K562 (cell line): ENCODE measurements around the gene SH3BGR. TPM values are rescaled to one million over a fixed set of nuclear protein-coding genes. Genes with fewer than 3 reads are reported as not detected.

Experiments used
- AFF1 ChIP-seq, 2 experiments: fragments of 450-650 bp; IDR thresholded peaks; 2 replicates each; pipeline ENCODE4 v1.6.1; 2018; ENCODE audit warnings: mild to moderate bottlenecking in 2 of 2, low read depth in 1 of 2; ENCODE audit not compliant: partially characterized antibody in 2 of 2
- BRD4 ChIP-seq: fragments of 200-600 bp; sonication (generic); IDR thresholded peaks from 2 replicates; pipeline ENCODE4 v1.6.1; 2017; ENCODE audit warnings: inconsistent platforms
- CTCF ChIP-seq, 3 experiments: IDR thresholded peaks in 2 of 3; conservative IDR thresholded peaks in 1 of 3; 2 replicates each; pipeline ENCODE4 v1.5.1; 2011 to 2012; ENCODE audit warnings: low read length in 3 of 3, mild to moderate bottlenecking in 3 of 3, control low read depth in 2 of 3, improper control_type of control experiment in 1 of 3, inconsistent platforms in 1 of 3, low read depth in 1 of 3, mixed read lengths in 1 of 3, moderate library complexity in 1 of 3; ENCODE audit not compliant: insufficient read depth in 2 of 3
- GTF2E2 ChIP-seq: fragments of 200-800 bp; sonication (Bioruptor generic); IDR thresholded peaks from 2 replicates; pipeline ENCODE4 v1.6.1; 2016; ENCODE audit warnings: missing genetic modification characterization, missing compliant biosample characterization
- HCFC1 ChIP-seq: IDR thresholded peaks from 2 replicates; pipeline ENCODE4 v1.6.1; 2012; ENCODE audit warnings: low read depth, low read length, improper control_type of control experiment
- HMGN3 ChIP-seq: IDR thresholded peaks from 2 replicates; pipeline ENCODE4 v1.6.1; 2011; ENCODE audit warnings: borderline replicate concordance, low read depth, mild to moderate bottlenecking, mixed read lengths, low read length; ENCODE audit not compliant: insufficient read length; ENCODE audit errors: extremely low read depth
- ID3 ChIP-seq, 2 experiments: fragments of 250-450 bp in 1 of 2; fragments of 450-650 bp in 1 of 2; sonication (Bioruptor Pico) in 1 of 2; IDR thresholded peaks; 2 replicates each; pipeline versions ENCODE4 v1.6.1 to v1.8.0; 2016 to 2021; ENCODE audit warnings: mild to moderate bottlenecking in 2 of 2, moderate library complexity in 2 of 2, missing compliant biosample characterization in 1 of 2, missing genetic modification characterization in 1 of 2
- KDM4B ChIP-seq, 2 experiments: fragments of 450-650 bp in 1 of 2; sonication (generic) in 1 of 2; IDR thresholded peaks; 2 replicates each; pipeline ENCODE4 v1.6.1; 2016 to 2017; ENCODE audit warnings: borderline replicate concordance in 2 of 2, antibody characterized with exemption in 1 of 2, low read depth in 1 of 2, mild to moderate bottlenecking in 1 of 2
- L3MBTL2 ChIP-seq: fragments of 450-650 bp; IDR thresholded peaks from 2 replicates; pipeline ENCODE4 v1.6.1; 2016; ENCODE audit warnings: mild to moderate bottlenecking, moderate library complexity
- MBD2 ChIP-seq: sonication (generic); IDR thresholded peaks from 2 replicates; pipeline ENCODE4 v1.6.1; 2016; ENCODE audit warnings: low read depth, borderline replicate concordance
- MYNN ChIP-seq, 2 experiments: sonication (generic); formaldehyde crosslinking in 1 of 2; IDR thresholded peaks; 2 replicates each; pipeline versions ENCODE4 v1.5.0 to v1.6.1; 2016 to 2020; ENCODE audit warnings: antibody characterized with exemption in 1 of 2, missing genetic modification reagents in 1 of 2
- SIX5 ChIP-seq, 2 experiments: IDR thresholded peaks; 2 replicates each; pipeline ENCODE4 v1.6.1; 2011; ENCODE audit warnings: low read length in 2 of 2, borderline replicate concordance in 1 of 2, low read depth in 1 of 2, mild to moderate bottlenecking in 1 of 2, moderate library complexity in 1 of 2; ENCODE audit not compliant: insufficient read depth in 1 of 2
- TSHZ1 ChIP-seq: fragments of 250-450 bp; sonication (Bioruptor Pico); IDR thresholded peaks from 2 replicates; pipeline ENCODE4 v1.4.0; 2020; ENCODE audit warnings: mild to moderate bottlenecking, moderate library complexity
- ZFP1 ChIP-seq: fragments of 450-650 bp; formaldehyde crosslinking; IDR thresholded peaks from 2 replicates; pipeline ENCODE4 v1.4.0; 2020; ENCODE audit warnings: mild to moderate bottlenecking, mixed read lengths
- ZNF184 ChIP-seq: sonication (generic); formaldehyde crosslinking; IDR thresholded peaks from 2 replicates; pipeline ENCODE4 v1.5.0; 2020; ENCODE audit warnings: missing genetic modification reagents
- ZNF699 ChIP-seq: fragments of 250-450 bp; sonication (Bioruptor Pico); IDR thresholded peaks from 2 replicates; pipeline ENCODE4 v1.8.0; 2021; ENCODE audit warnings: mild to moderate bottlenecking, moderate library complexity; ENCODE audit not compliant: insufficient replicate concordance
- polyA plus RNA-seq, 8 experiments: library from polyadenylated mRNA; depleted of rRNA in 4 of 8; stranded (reverse) in 5 of 8; unstranded in 3 of 8; fragments of >200 nt; fragmentation: Nextera tagmentation in 2 of 8; fragmentation: Illumina TruSeq in 1 of 8; extraction: Ambion mirVana in 2 of 8; extraction: Trizol in 1 of 8; gene quantifications; 2 replicates each; pipeline versions ENCODE4 v1.2.1 to v1.2.3, GENCODE V29; 2011 to 2014; ENCODE audit warnings: inconsistent platforms in 1 of 8, missing spikeins in 1 of 8
- total RNA-seq, 7 experiments: library from RNA; depleted of rRNA in 6 of 7; stranded (reverse); fragments of >200 nt in 6 of 7; fragmentation: Illumina TruSeq in 2 of 7; extraction: Trizol in 2 of 7; gene quantifications; 2 replicates each; pipeline versions ENCODE4 v1.2.1 to v1.2.3, GENCODE V29; 2011 to 2021; ENCODE audit warnings: low replicate concordance in 1 of 7

SH3BGR gene
- total and polyA plus RNA-seq, 9 of the 15 experiments (the other 6 are each of a cell fraction or from before 2014, with no cell fraction given) = 6.6 to 42.9 (median 25.6) TPM

- TF ChIP-seq AFF1 (IDR thresholded peaks at IDR 0.05; ENCODE audit: low read depth in 1 of 2, partially characterized antibody in 2 of 2) (peak in 1 of 2 experiments; percentile 66), TSHZ1 (CRISPR knock-in tag) (no peak), ID3 (CRISPR knock-in tag; IDR thresholded peaks at IDR 0.05) (no peak), ID3 (tag; IDR thresholded peaks at IDR 0.05) (no peak), SIX5 (IDR thresholded peaks at IDR 0.05; ENCODE audit: borderline replicate concordance in 1 of 2, insufficient read depth in 1 of 2, low read depth in 1 of 2, low read length in 2 of 2) (no peak), GTF2E2 (tag) (peak; percentile 60; the same call in 1 of the 2 replicates), BRD4 (no peak), ZNF699 (CRISPR knock-in tag) (no peak), HCFC1 (0 out of 2 replicates have a peak, but pooled peaks have one; percentile 11), MYNN (IDR thresholded peaks at IDR 0.05) (no peak), MYNN (CRISPR knock-in tag; IDR thresholded peaks at IDR 0.05) (no peak), L3MBTL2 (peak; percentile 45), KDM4B (IDR thresholded peaks at IDR 0.05; ENCODE audit: borderline replicate concordance in 2 of 2, low read depth in 1 of 2) (no peak), CTCF (IDR thresholded peaks at IDR 0.05 in 2 of 3, conservative IDR thresholded peaks at IDR 0.05 in 1 of 3; ENCODE audit: insufficient read depth in 2 of 3, low read depth in 1 of 3, low read length in 3 of 3) (no peak), ZFP1 (CRISPR knock-in tag) (no peak), MBD2 (no peak), ZNF184 (CRISPR knock-in tag) (no peak), HMGN3 (no peak)
Observed at GRCh38 chr21:39422527-39423241, 29.1 kb upstream of the SH3BGR start (continued).
